Activated T-cell treated with anti-CD3 and anti-CD28 coated beads, Interleukin-2, amount 50 U/mL, for 4 hours (primary cell): ENCODE measurements around the gene CD207. TPM values are rescaled to one million over a fixed set of nuclear protein-coding genes. Genes with fewer than 3 reads are reported as not detected.

Experiments used
- ATAC-seq, 2 donors: fragments of 200-7000 bp; cut with Tn5 transposase; one replicate each; pipeline ENCODE4 v1.10.0; 2021
- DNase-seq: peaks from one replicate; pipeline ENCODE4 v3.0.0-alpha.2; 2020
- H3K27me3 Mint-ChIP-seq: one replicate; pipeline ENCODE4 v1.8.0; 2021; ENCODE audit warnings: low read depth, mixed read lengths
- H3K36me3 Mint-ChIP-seq: one replicate; pipeline ENCODE4 v1.8.0; 2022; ENCODE audit warnings: mixed read lengths; ENCODE audit not compliant: insufficient read depth
- H3K4me1 Mint-ChIP-seq: one replicate; pipeline ENCODE4 v1.8.0; 2021; ENCODE audit warnings: low read depth, mixed read lengths
- H3K4me3 Mint-ChIP-seq: one replicate; pipeline ENCODE4 v1.8.0; 2021; ENCODE audit warnings: mild to moderate bottlenecking, moderate library complexity, mixed read lengths
- H3K9me3 Mint-ChIP-seq: one replicate; pipeline ENCODE4 v1.8.0; 2021; ENCODE audit warnings: mixed read lengths
- total RNA-seq, 3 donors: library from RNA; stranded (reverse); gene quantifications; one replicate each; pipeline ENCODE4 v1.2.1, GENCODE V29; 2021

Gene CD207
- total RNA-seq, 3 donors from 2014 or later, result not detected

GRCh38 chr2:70795164-70795995 lies 40.2 kb downstream of the CD207 start:
- H3K27me3 Mint-ChIP-seq, result peaks cover 27% of the 10 kb centered on the region
- ATAC-seq (no peak), DNase-seq (no peak)
- peaks cover 3% of the 10 kb centered on the region for H3K4me1 Mint-ChIP-seq
- no peak overlapping the region for H3K4me3 Mint-ChIP-seq
- H3K9me3 Mint-ChIP-seq, result peaks cover 7% of the 10 kb centered on the region
- H3K36me3 Mint-ChIP-seq, result no peaks in the 10 kb centered on the region

- Mint-ChIP-seq H3K27me3 (peaks cover 38% of the 10 kb centered on the region), H3K9me3 (no peaks in the 10 kb centered on the region), H3K36me3 (no peaks in the 10 kb centered on the region), H3K4me1 (peaks cover 9% of the 10 kb centered on the region), H3K4me3 (no peak overlapping the region)
- ATAC-seq (no peak), DNase-seq (no peak)
These were observed 42.2 kb downstream of the CD207 start for GRCh38 chr2:70793450-70793849.

GRCh38 chr2:70790136-70790828 lies 45.3 kb downstream of the CD207 start, which contains the start of gene FIGLA:
Gene FIGLA (minus strand): TSS chr2:70790643. CDS start chr2:70790638, 5 bp downstream.
- Mint-ChIP-seq H3K4me3 (peak within 1 kb of the TSS; percentile 66), H3K9me3 (no peaks in the 10 kb centered on the region), H3K27me3 (peaks cover 53% of the 10 kb centered on the region), H3K36me3 (no peaks in the 10 kb centered on the region), H3K4me1 (peaks cover 12% of the 10 kb centered on the region)
- peak; percentile 8 to 21 for ATAC-seq
- no peak for DNase-seq

GRCh38 chr2:70789304-70790135 lies 46.1 kb downstream of the CD207 start:
- peak; percentile 79 for ATAC-seq
- Mint-ChIP-seq H3K27me3 (peaks cover 53% of the 10 kb centered on the region), H3K9me3 (no peaks in the 10 kb centered on the region)

GRCh38 chr2:70785137-70785911 lies 50.3 kb downstream of the CD207 start:
- Mint-ChIP-seq H3K9me3 (no peaks in the 10 kb centered on the region), H3K4me3 (no peak overlapping the region), H3K4me1 (peaks cover 11% of the 10 kb centered on the region), H3K36me3 (no peaks in the 10 kb centered on the region), H3K27me3 (peaks cover 36% of the 10 kb centered on the region)
- ATAC-seq, result peak; percentile 68 to 76
- DNase-seq, result peak; percentile 29

More at GRCh38 chr2:70789304-70790135, 46.1 kb downstream of the CD207 start:
- peak; percentile 66 for DNase-seq
- Mint-ChIP-seq H3K4me1 (peaks cover 14% of the 10 kb centered on the region), H3K36me3 (no peaks in the 10 kb centered on the region), H3K4me3 (peak overlapping the region; percentile 66)

- H3K4me3 Mint-ChIP-seq, result no peak overlapping the region
- ATAC-seq (no peak), DNase-seq (no peak)
- H3K9me3 Mint-ChIP-seq, result no peaks in the 10 kb centered on the region
- H3K27me3 Mint-ChIP-seq, result peaks cover 28% of the 10 kb centered on the region
- no peaks in the 10 kb centered on the region for H3K36me3 Mint-ChIP-seq
- peaks cover 5% of the 10 kb centered on the region for H3K4me1 Mint-ChIP-seq
These were observed 51.3 kb downstream of the CD207 start for GRCh38 chr2:70784320-70784719.

Other genes with a start within 250 kb of the CD207 start
- gene ADD2, start 67.6 kb downstream of the CD207 start, total RNA-seq, result 10 to 100 TPM in 1 of 3 donors, 1 to 10 TPM in 2; 4.8 to 13.7 (median 8.0) TPM
- not detected for gene FIGLA, start 45.2 kb downstream of the CD207 start, total RNA-seq
- gene CLEC4F, start 15.2 kb downstream of the CD207 start, total RNA-seq, result not detected
- gene VAX2, start 64.8 kb upstream of the CD207 start, total RNA-seq, result under 1 TPM in 1 of 3 donors, not detected in 2; 0.11 TPM
- gene ATP6V1B1, start 100.1 kb upstream of the CD207 start, total RNA-seq, result not detected
- not detected for gene ANKRD53, start 142.8 kb upstream of the CD207 start, total RNA-seq
- 10 to 100 TPM; 78.6 to 89.6 (median 79.5) TPM for gene TEX261, start 159.1 kb upstream of the CD207 start, total RNA-seq
- 10 to 100 TPM; 83.5 to 85.6 (median 84.0) TPM for gene NAGK, start 232.8 kb upstream of the CD207 start, total RNA-seq